ENCODE measurements around the gene GSPT1. TPM values are rescaled to one million over a fixed set of nuclear protein-coding genes. Genes with fewer than 3 reads are reported as not detected.

GSPT1 gene
- polyA plus RNA-seq, 4 donors: 27.3 to 79.7 (median 42.2) TPM

GRCh38 chr16:11901091-11901490, 14.7 kb downstream of the GSPT1 start:
- no peak for DNase-seq
- no peak for FAIRE-seq
- H3K27me3 ChIP-seq (ENCODE audit: control insufficient read depth in 3 of 3, insufficient read depth in 3 of 3, low read length in 3 of 3): no peaks in the 10 kb centered on the region

GRCh38 chr16:11896486-11897176, 19.1 kb downstream of the GSPT1 start:
- Histone ChIP-seq H3K9me3 (ENCODE audit: control insufficient read depth in 2 of 2, insufficient read depth in 1 of 2, low read depth in 1 of 2, low read length in 1 of 2) (no peaks in the 10 kb centered on the region), H3K4me1 (ENCODE audit: control insufficient read depth in 3 of 3, insufficient read depth in 2 of 3, low read depth in 1 of 3, low read length in 2 of 3) (no peaks in the 10 kb centered on the region), H3K27ac (ENCODE audit: low read depth in 1 of 3, low read length in 2 of 3) (peak overlapping the region in 1 of 3 donors; percentile 54), H3K36me3 (ENCODE audit: control insufficient read depth in 3 of 3, insufficient read depth in 2 of 3, low read depth in 1 of 3, low read length in 3 of 3) (peaks cover 4 to 33% (median 11%) of the 10 kb centered on the region in 3 donors), H3K4me3 (ENCODE audit: low read depth in 1 of 3, low read length in 3 of 3) (no peak overlapping the region), H3K27me3 (ENCODE audit: control insufficient read depth in 3 of 3, insufficient read depth in 3 of 3, low read length in 3 of 3) (no peaks in the 10 kb centered on the region)
- no peak for DNase-seq
- 84 to 89% (median 85%) methylated on average over 5 of the region's 5 CpGs for WGBS, 3 donors
- FAIRE-seq: no peak

More at GRCh38 chr16:11901091-11901490, 14.7 kb downstream of the GSPT1 start:
- no peaks in the 10 kb centered on the region for H3K9me3 ChIP-seq (ENCODE audit: control insufficient read depth in 2 of 2, insufficient read depth in 1 of 2, low read depth in 1 of 2, low read length in 1 of 2)
- H3K4me3 ChIP-seq (ENCODE audit: low read depth in 1 of 3, low read length in 3 of 3): no peak overlapping the region
- WGBS, 3 donors: 63 to 70% (median 68%) methylated on average over 3 of the region's 3 CpGs
- H3K36me3 ChIP-seq (ENCODE audit: control insufficient read depth in 3 of 3, insufficient read depth in 2 of 3, low read depth in 1 of 3, low read length in 3 of 3): peaks cover 4 to 22% (median 4%) of the 10 kb centered on the region in 3 donors
- no peak overlapping the region for H3K27ac ChIP-seq (ENCODE audit: low read depth in 1 of 3, low read length in 2 of 3)
- no peaks in the 10 kb centered on the region for H3K4me1 ChIP-seq (ENCODE audit: control insufficient read depth in 3 of 3, insufficient read depth in 2 of 3, low read depth in 1 of 3, low read length in 2 of 3)

GRCh38 chr16:11893571-11893970, 22.2 kb downstream of the GSPT1 start:
- FAIRE-seq (no peak), DNase-seq (no peak)
- H3K27me3 ChIP-seq (ENCODE audit: control insufficient read depth in 3 of 3, insufficient read depth in 3 of 3, low read length in 3 of 3): no peaks in the 10 kb centered on the region
- H3K27ac ChIP-seq (ENCODE audit: low read depth in 1 of 3, low read length in 2 of 3): no peak overlapping the region
- H3K9me3 ChIP-seq (ENCODE audit: control insufficient read depth in 2 of 2, insufficient read depth in 1 of 2, low read depth in 1 of 2, low read length in 1 of 2): no peaks in the 10 kb centered on the region
- 86 to 96% (median 92%) methylated on average over 2 of the region's 2 CpGs for WGBS, 3 donors
- H3K36me3 ChIP-seq (ENCODE audit: control insufficient read depth in 3 of 3, insufficient read depth in 2 of 3, low read depth in 1 of 3, low read length in 3 of 3): peaks cover 3 to 45% (median 9%) of the 10 kb centered on the region in 3 donors
- no peaks in the 10 kb centered on the region for H3K4me1 ChIP-seq (ENCODE audit: control insufficient read depth in 3 of 3, insufficient read depth in 2 of 3, low read depth in 1 of 3, low read length in 2 of 3)
- H3K4me3 ChIP-seq (ENCODE audit: low read depth in 1 of 3, low read length in 3 of 3): no peak overlapping the region

GRCh38 chr16:11892761-11893160, 23.0 kb downstream of the GSPT1 start:
- no peaks in the 10 kb centered on the region for H3K4me1 ChIP-seq (ENCODE audit: control insufficient read depth in 3 of 3, insufficient read depth in 2 of 3, low read depth in 1 of 3, low read length in 2 of 3)
- 71 to 98% (median 92%) methylated on average over 4 of the region's 4 CpGs for WGBS, 3 donors
- peaks cover 4 to 51% (median 12%) of the 10 kb centered on the region in 3 donors for H3K36me3 ChIP-seq (ENCODE audit: control insufficient read depth in 3 of 3, insufficient read depth in 2 of 3, low read depth in 1 of 3, low read length in 3 of 3)
- no peaks in the 10 kb centered on the region for H3K9me3 ChIP-seq (ENCODE audit: control insufficient read depth in 2 of 2, insufficient read depth in 1 of 2, low read depth in 1 of 2, low read length in 1 of 2)
- no peak overlapping the region for H3K27ac ChIP-seq (ENCODE audit: low read depth in 1 of 3, low read length in 2 of 3)
- DNase-seq (no peak), FAIRE-seq (no peak)
- H3K4me3 ChIP-seq (ENCODE audit: low read depth in 1 of 3, low read length in 3 of 3): no peak overlapping the region
- H3K27me3 ChIP-seq (ENCODE audit: control insufficient read depth in 3 of 3, insufficient read depth in 3 of 3, low read length in 3 of 3): no peaks in the 10 kb centered on the region

GRCh38 chr16:11890231-11890965, 25.4 kb downstream of the GSPT1 start:
- no peak for DNase-seq
- Histone ChIP-seq H3K27me3 (ENCODE audit: control insufficient read depth in 3 of 3, insufficient read depth in 3 of 3, low read length in 3 of 3) (no peaks in the 10 kb centered on the region), H3K36me3 (ENCODE audit: control insufficient read depth in 3 of 3, insufficient read depth in 2 of 3, low read depth in 1 of 3, low read length in 3 of 3) (peaks cover 2 to 47% (median 15%) of the 10 kb centered on the region in 3 donors), H3K27ac (ENCODE audit: low read depth in 1 of 3, low read length in 2 of 3) (no peak overlapping the region), H3K4me3 (ENCODE audit: low read depth in 1 of 3, low read length in 3 of 3) (no peak overlapping the region), H3K9me3 (ENCODE audit: control insufficient read depth in 2 of 2, insufficient read depth in 1 of 2, low read depth in 1 of 2, low read length in 1 of 2) (no peaks in the 10 kb centered on the region), H3K4me1 (ENCODE audit: control insufficient read depth in 3 of 3, insufficient read depth in 2 of 3, low read depth in 1 of 3, low read length in 2 of 3) (no peaks in the 10 kb centered on the region)
- 76 to 95% (median 92%) methylated on average over 5 of the region's 5 CpGs for WGBS, 3 donors
- FAIRE-seq: no peak

- H3K9me3 ChIP-seq (ENCODE audit: control insufficient read depth in 2 of 2, insufficient read depth in 1 of 2, low read depth in 1 of 2, low read length in 1 of 2): no peaks in the 10 kb centered on the region
- DNase-seq: no peak
- H3K4me3 ChIP-seq (ENCODE audit: low read depth in 1 of 3, low read length in 3 of 3): no peak overlapping the region
- no peak for FAIRE-seq
- H3K27me3 ChIP-seq (ENCODE audit: control insufficient read depth in 3 of 3, insufficient read depth in 3 of 3, low read length in 3 of 3): no peaks in the 10 kb centered on the region
- no peak overlapping the region for H3K27ac ChIP-seq (ENCODE audit: low read depth in 1 of 3, low read length in 2 of 3)
- 86 to 90% (median 88%) methylated on average over 6 of the region's 6 CpGs for WGBS, 3 donors
- H3K4me1 ChIP-seq (ENCODE audit: control insufficient read depth in 3 of 3, insufficient read depth in 2 of 3, low read depth in 1 of 3, low read length in 2 of 3): no peaks in the 10 kb centered on the region
- H3K36me3 ChIP-seq (ENCODE audit: control insufficient read depth in 3 of 3, insufficient read depth in 2 of 3, low read depth in 1 of 3, low read length in 3 of 3): peaks cover 4 to 50% (median 21%) of the 10 kb centered on the region in 3 donors
Measured at GRCh38 chr16:11886881-11887280, 28.9 kb downstream of the GSPT1 start.

- WGBS, 3 donors: 96 to 98% (median 97%) methylated on average over 5 of the region's 5 CpGs
- no peak overlapping the region for H3K27ac ChIP-seq (ENCODE audit: low read depth in 1 of 3, low read length in 2 of 3)
- H3K4me1 ChIP-seq (ENCODE audit: control insufficient read depth in 3 of 3, insufficient read depth in 2 of 3, low read depth in 1 of 3, low read length in 2 of 3): no peaks in the 10 kb centered on the region
- H3K27me3 ChIP-seq (ENCODE audit: control insufficient read depth in 3 of 3, insufficient read depth in 3 of 3, low read length in 3 of 3): no peaks in the 10 kb centered on the region
- H3K36me3 ChIP-seq (ENCODE audit: control insufficient read depth in 3 of 3, insufficient read depth in 2 of 3, low read depth in 1 of 3, low read length in 3 of 3): peaks cover 6 to 44% (median 27%) of the 10 kb centered on the region in 3 donors
- H3K4me3 ChIP-seq (ENCODE audit: low read depth in 1 of 3, low read length in 3 of 3): no peak overlapping the region
- DNase-seq (no peak), FAIRE-seq (no peak)
- no peaks in the 10 kb centered on the region for H3K9me3 ChIP-seq (ENCODE audit: control insufficient read depth in 2 of 2, insufficient read depth in 1 of 2, low read depth in 1 of 2, low read length in 1 of 2)
Measured at GRCh38 chr16:11884035-11884434, 31.7 kb downstream of the GSPT1 start.

- Histone ChIP-seq H3K27me3 (ENCODE audit: control insufficient read depth in 3 of 3, insufficient read depth in 3 of 3, low read length in 3 of 3) (no peaks in the 10 kb centered on the region), H3K36me3 (ENCODE audit: control insufficient read depth in 3 of 3, insufficient read depth in 2 of 3, low read depth in 1 of 3, low read length in 3 of 3) (peaks cover 9 to 42% (median 25%) of the 10 kb centered on the region in 3 donors), H3K4me1 (ENCODE audit: control insufficient read depth in 3 of 3, insufficient read depth in 2 of 3, low read depth in 1 of 3, low read length in 2 of 3) (no peaks in the 10 kb centered on the region), H3K4me3 (ENCODE audit: low read depth in 1 of 3, low read length in 3 of 3) (no peak overlapping the region), H3K9me3 (ENCODE audit: control insufficient read depth in 2 of 2, insufficient read depth in 1 of 2, low read depth in 1 of 2, low read length in 1 of 2) (no peaks in the 10 kb centered on the region), H3K27ac (ENCODE audit: low read depth in 1 of 3, low read length in 2 of 3) (no peak overlapping the region)
- 85 to 95% (median 87%) methylated on average over 5 of the region's 5 CpGs for WGBS, 3 donors
- FAIRE-seq (no peak), DNase-seq (no peak)
Measured at GRCh38 chr16:11880007-11880406, 35.7 kb downstream of the GSPT1 start.
